GM12874 (cell line): Measurements from ENCODE around the gene TLCD5.

Experiments used
- TF ChIP-seq, protein P1 (sequence below): IDR thresholded peaks from 2 replicates; pipeline ENCODE4 v1.5.1; 2011; ENCODE audit warnings: low read depth, mild to moderate bottlenecking, control low read depth, low read length, moderate library complexity; ENCODE audit not compliant: insufficient read depth

TLCD5 gene

DNA sequence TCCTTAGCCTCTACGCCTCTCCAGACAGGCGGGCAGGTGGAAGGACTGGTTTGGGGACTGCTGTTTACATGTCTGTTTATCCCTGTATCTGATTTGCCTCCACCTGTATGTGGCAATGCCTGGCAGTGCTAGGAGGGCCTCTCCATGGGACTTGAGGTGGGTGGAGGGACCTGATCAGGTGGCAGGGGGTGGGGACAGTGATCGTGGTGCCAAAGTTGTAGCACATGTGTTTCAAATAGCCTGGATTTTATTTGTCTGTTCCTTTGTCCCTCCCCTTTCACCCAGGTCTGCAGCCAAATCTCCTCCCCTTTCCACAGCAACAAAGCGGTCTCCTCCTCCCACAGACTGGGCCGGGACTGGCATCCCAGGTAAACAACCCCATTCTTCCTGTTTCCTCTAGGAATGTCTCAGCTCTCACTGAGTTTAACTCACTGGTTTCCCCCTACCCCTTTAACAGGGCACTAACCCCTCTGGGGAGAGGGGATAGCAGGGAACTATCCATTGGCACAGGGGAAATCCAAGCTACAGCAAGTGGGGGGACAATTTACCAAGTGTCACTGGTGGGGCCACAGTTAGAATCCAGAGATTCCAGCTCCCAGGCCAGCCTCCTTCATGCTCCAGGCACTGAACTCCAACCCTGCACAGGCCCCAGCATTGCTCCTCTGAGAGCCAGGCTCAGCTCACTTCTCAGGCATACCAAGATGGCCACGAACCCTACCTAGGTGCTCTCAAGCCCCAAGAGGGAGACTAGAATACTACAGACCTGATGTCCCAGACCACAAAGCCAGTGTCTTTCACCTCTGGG is 22.9 kb upstream of the TLCD5 start:
- TF ChIP-seq, protein P1, sequence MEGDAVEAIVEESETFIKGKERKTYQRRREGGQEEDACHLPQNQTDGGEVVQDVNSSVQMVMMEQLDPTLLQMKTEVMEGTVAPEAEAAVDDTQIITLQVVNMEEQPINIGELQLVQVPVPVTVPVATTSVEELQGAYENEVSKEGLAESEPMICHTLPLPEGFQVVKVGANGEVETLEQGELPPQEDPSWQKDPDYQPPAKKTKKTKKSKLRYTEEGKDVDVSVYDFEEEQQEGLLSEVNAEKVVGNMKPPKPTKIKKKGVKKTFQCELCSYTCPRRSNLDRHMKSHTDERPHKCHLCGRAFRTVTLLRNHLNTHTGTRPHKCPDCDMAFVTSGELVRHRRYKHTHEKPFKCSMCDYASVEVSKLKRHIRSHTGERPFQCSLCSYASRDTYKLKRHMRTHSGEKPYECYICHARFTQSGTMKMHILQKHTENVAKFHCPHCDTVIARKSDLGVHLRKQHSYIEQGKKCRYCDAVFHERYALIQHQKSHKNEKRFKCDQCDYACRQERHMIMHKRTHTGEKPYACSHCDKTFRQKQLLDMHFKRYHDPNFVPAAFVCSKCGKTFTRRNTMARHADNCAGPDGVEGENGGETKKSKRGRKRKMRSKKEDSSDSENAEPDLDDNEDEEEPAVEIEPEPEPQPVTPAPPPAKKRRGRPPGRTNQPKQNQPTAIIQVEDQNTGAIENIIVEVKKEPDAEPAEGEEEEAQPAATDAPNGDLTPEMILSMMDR = no peak

DNA sequence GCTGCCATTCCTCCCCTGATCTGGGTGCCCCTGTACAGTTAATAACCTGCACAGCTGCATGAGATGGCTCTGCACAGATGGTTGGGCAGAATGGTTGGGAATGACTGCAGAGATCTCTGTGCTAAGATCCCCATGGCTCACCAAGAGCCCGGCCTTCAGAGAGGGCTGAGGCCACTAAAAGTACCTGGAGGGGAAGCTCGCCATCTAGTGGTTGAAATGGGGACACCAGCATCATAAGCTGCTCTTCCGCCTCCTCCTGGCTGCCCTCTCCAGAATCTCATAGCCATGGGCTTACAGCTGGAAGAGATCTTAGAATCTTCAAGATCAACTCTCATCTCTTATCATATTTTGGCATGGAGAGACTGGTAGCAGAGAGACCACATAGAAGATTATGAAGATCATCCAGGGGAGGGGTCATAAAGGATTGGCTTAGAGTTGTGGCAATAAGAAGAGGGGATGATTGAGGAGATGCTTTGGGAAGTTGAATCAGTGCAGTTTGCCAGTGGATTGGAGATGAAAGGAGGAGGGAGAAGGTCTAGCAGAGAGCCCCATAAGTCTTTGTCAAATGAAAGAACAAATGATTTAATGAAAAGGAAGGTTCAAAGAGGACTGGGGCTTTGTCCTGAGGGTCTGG is 22.0 kb upstream of the TLCD5 start:
- TF ChIP-seq, protein P1 = peak; percentile 89

DNA sequence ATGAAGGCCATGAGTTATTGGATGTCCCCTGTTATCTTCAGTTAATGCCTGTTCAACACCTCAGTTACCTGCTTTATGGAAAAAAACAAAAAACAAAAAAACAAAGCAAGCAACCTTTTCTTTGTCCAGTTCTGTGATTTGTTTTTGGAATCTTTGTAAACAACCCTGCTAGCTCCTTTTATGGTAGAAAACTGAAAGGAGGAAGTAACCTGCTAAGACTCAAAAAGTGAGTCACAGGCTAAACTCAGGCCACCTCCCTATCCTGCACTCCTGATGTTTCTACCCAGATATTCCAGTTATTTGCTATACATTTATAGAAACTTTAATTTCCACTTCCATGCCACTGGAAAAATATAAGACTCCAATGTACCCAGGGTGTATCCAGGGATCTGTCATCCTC is 20.6 kb upstream of the TLCD5 start:
- TF ChIP-seq, protein P1 = no peak

DNA sequence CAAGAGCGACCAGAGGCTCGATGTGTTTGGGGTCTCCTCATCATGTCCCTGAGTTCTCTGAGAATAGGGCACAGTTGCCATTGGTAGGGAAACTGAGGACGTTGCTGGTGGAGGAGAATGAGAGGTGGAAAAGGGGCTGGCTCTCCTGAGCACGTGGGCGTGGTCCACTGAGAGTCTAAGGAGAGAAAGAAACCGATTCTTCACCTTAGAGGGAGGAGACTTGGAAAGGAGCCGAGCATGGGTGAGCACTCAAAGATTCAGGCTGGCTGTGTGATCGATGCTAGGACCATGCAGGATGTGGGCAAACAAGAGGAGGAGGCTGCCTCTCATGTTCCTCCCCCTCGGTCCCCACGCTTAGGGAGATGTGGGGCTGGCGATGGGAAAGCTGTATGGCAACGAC is 19.8 kb upstream of the TLCD5 start:
- TF ChIP-seq, protein P1 = no peak

DNA sequence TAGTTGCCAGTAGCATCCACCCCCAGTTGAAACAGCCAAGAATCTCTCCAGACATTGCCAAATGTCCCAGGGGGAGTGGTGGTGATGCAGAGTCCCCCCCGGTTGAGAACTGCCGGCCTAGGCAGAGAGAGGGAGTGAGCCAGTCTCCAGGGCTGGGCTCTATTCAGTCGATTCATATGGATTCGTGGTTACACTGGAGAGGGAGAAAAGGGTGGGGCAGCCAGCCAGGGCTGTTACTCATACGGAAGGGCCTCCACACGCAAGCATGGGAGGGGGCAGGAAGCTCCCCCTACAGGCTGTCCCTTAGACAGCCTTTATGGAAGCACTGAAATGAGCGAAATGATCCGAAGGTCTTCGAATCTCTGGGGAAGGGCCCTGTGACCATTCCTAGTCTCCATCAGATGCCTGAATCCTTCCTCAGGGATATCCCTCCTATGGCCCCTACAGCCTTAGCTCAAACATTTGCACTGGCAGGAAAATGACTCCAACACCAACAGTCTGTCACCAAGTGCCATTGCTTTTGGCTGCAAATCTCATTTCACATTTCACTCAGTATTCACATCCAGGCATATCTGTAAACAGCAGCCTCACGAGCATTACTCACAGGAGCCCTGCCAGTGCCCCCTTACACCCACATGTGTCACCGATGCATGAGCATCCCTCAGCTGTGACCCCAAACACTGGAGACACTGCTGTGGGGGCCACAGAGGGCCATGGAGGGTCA is 18.4 kb upstream of the TLCD5 start:
- TF ChIP-seq, protein P1 = 0 out of 2 replicates have a peak, but pooled peaks have one; percentile 3

DNA sequence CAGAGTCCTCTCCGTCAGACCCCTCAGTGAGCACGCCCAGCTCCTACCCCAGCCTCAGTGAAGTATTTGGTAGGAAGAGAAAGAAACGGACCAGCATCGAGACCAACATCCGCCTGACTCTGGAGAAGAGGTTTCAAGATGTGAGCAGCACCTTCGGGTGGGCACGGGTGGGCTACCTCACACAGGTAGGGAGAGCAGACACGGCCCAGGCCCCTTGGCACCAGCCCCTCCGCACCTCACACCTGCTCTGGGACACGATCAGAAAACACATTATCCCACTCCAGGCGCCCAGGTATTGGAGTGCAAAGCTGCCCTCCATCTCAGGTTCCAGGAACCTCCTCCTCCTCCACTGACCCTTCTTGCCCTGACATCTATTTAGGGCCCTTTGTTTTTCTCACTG is 17.6 kb upstream of the TLCD5 start:
- TF ChIP-seq, protein P1 = no peak

DNA sequence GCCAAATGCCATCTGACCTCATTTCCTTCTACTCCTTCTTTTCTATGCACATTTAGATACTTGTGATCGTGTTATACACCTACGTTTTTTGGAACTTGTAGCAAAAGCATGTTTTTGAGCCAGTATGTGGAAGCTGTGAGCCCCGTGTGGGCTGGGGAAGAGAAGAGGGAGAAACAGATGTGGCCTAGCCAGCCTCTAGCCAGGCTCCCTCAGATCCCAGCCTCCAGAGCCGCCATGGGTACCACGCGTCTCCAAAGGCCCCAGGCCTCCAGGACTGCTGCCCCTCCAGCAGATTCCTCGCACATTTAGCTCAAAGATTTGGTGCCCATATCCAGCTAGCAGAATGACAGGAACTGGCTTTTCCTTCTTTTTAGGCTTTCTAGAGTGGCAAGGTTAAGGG is 17.0 kb upstream of the TLCD5 start:
- TF ChIP-seq, protein P1 = no peak
